Gastroesophageal sphincter (tissue), 3 donors: ENCODE results near the gene RALY.

Experiments
- CTCF ChIP-seq, 4 experiments: fragments of 200-600 bp in 2 of 4; fragments of 450-650 bp in 2 of 4; sonication (generic) in 1 of 4; IDR thresholded peaks; one replicate each; pipeline ENCODE4 v1.5.1; 2017 to 2019; ENCODE audit warnings: antibody characterized with exemption in 4 of 4, mild to moderate bottlenecking in 2 of 4, moderate library complexity in 2 of 4
- EP300 ChIP-seq: sonication (generic); formaldehyde crosslinking; IDR thresholded peaks from one replicate; pipeline ENCODE4 v1.6.1; 2017; ENCODE audit warnings: antibody characterized with exemption, mild to moderate bottlenecking
- POLR2A ChIP-seq, 2 donors: fragments of 450-650 bp; IDR thresholded peaks; one replicate each; pipeline ENCODE4 v1.6.1; 2017; ENCODE audit warnings: antibody characterized with exemption in 2 of 2, mild to moderate bottlenecking in 2 of 2, moderate library complexity in 1 of 2
- POLR2AphosphoS5 ChIP-seq: sonication (generic); formaldehyde crosslinking; IDR thresholded peaks from one replicate; pipeline ENCODE4 v1.6.1; 2017; ENCODE audit warnings: antibody characterized with exemption

- TF ChIP-seq CTCF (IDR thresholded peaks at IDR 0.05) (no peak), POLR2AphosphoS5 (no peak), POLR2A (IDR thresholded peaks at IDR 0.05) (no peak), EP300 (no peak)
Observed at GRCh38 chr20:34088305-34089174, 94.8 kb downstream of the RALY start.
